ENCODE results near the gene PDE4D.
A peak's percentile ranks its signal among the peaks of the same experiment; 100 is the strongest.

Gene PDE4D

GRCh38 chr5:59501316-59501715 lies 392.2 kb downstream of the PDE4D start:
- DNase-seq (ENCODE audit: insufficient read length) (no peak), FAIRE-seq (no peak)
- TF ChIP-seq POLR2AphosphoS5 (IDR thresholded peaks at IDR 0.05; ENCODE audit: low read depth, low read length) (no peak), POLR2A (IDR thresholded peaks at IDR 0.05; ENCODE audit: low read depth, low read length) (no peak), TAF1 (IDR thresholded peaks at IDR 0.05; ENCODE audit: borderline replicate concordance, low read depth, low read length) (no peak)

- FAIRE-seq (no peak), DNase-seq (ENCODE audit: insufficient read length) (no peak)
- TF ChIP-seq TAF1 (IDR thresholded peaks at IDR 0.05; ENCODE audit: borderline replicate concordance, low read depth, low read length), result no peak
- no peak for TF ChIP-seq POLR2AphosphoS5 (IDR thresholded peaks at IDR 0.05; ENCODE audit: low read depth, low read length)
- no peak for TF ChIP-seq POLR2A (IDR thresholded peaks at IDR 0.05; ENCODE audit: low read depth, low read length)
Measured at GRCh38 chr5:59500014-59500413, 393.5 kb downstream of the PDE4D start.

GRCh38 chr5:59497207-59497606 lies 396.3 kb downstream of the PDE4D start:
- no peak for DNase-seq (ENCODE audit: insufficient read length)
- FAIRE-seq, result no peak
- TF ChIP-seq POLR2A (IDR thresholded peaks at IDR 0.05; ENCODE audit: low read depth, low read length) (no peak), POLR2AphosphoS5 (IDR thresholded peaks at IDR 0.05; ENCODE audit: low read depth, low read length) (no peak), TAF1 (IDR thresholded peaks at IDR 0.05; ENCODE audit: borderline replicate concordance, low read depth, low read length) (no peak)

- TF ChIP-seq TAF1 (IDR thresholded peaks at IDR 0.05; ENCODE audit: borderline replicate concordance, low read depth, low read length) (no peak), POLR2AphosphoS5 (IDR thresholded peaks at IDR 0.05; ENCODE audit: low read depth, low read length) (no peak), POLR2A (IDR thresholded peaks at IDR 0.05; ENCODE audit: low read depth, low read length) (no peak)
- no peak for DNase-seq (ENCODE audit: insufficient read length)
- FAIRE-seq, result peak; percentile 68
Measured at GRCh38 chr5:59496524-59497134, 396.9 kb downstream of the PDE4D start.

- TF ChIP-seq POLR2A (IDR thresholded peaks at IDR 0.05; ENCODE audit: low read depth, low read length), result no peak
- no peak for TF ChIP-seq POLR2AphosphoS5 (IDR thresholded peaks at IDR 0.05; ENCODE audit: low read depth, low read length)
- no peak for TF ChIP-seq TAF1 (IDR thresholded peaks at IDR 0.05; ENCODE audit: borderline replicate concordance, low read depth, low read length)
- FAIRE-seq, result no peak
Measured at GRCh38 chr5:59491945-59492344, 401.6 kb downstream of the PDE4D start.

GRCh38 chr5:59489551-59489950 lies 404.0 kb downstream of the PDE4D start:
- DNase-seq (ENCODE audit: insufficient read length) (no peak), FAIRE-seq (no peak)
- TF ChIP-seq POLR2AphosphoS5 (IDR thresholded peaks at IDR 0.05; ENCODE audit: low read depth, low read length) (no peak), POLR2A (IDR thresholded peaks at IDR 0.05; ENCODE audit: low read depth, low read length) (no peak), TAF1 (IDR thresholded peaks at IDR 0.05; ENCODE audit: borderline replicate concordance, low read depth, low read length) (no peak)

More at GRCh38 chr5:59491945-59492344, 401.6 kb downstream of the PDE4D start:
- DNase-seq (ENCODE audit: insufficient read length), result no peak

GRCh38 chr5:59487772-59488729 lies 405.5 kb downstream of the PDE4D start:
- no peak for FAIRE-seq
- DNase-seq (ENCODE audit: insufficient read length), result no peak
- TF ChIP-seq TAF1 (IDR thresholded peaks at IDR 0.05; ENCODE audit: borderline replicate concordance, low read depth, low read length) (no peak), POLR2A (IDR thresholded peaks at IDR 0.05; ENCODE audit: low read depth, low read length) (no peak), POLR2AphosphoS5 (IDR thresholded peaks at IDR 0.05; ENCODE audit: low read depth, low read length) (no peak)

GRCh38 chr5:59487068-59487686 lies 406.3 kb downstream of the PDE4D start:
- DNase-seq (ENCODE audit: insufficient read length) (no peak), FAIRE-seq (no peak)
- no peak for TF ChIP-seq TAF1 (IDR thresholded peaks at IDR 0.05; ENCODE audit: borderline replicate concordance, low read depth, low read length)
- no peak for TF ChIP-seq POLR2AphosphoS5 (IDR thresholded peaks at IDR 0.05; ENCODE audit: low read depth, low read length)
- TF ChIP-seq POLR2A (IDR thresholded peaks at IDR 0.05; ENCODE audit: low read depth, low read length), result no peak

GRCh38 chr5:59486508-59486907 lies 407.0 kb downstream of the PDE4D start:
- TF ChIP-seq TAF1 (IDR thresholded peaks at IDR 0.05; ENCODE audit: borderline replicate concordance, low read depth, low read length), result no peak
- TF ChIP-seq POLR2AphosphoS5 (IDR thresholded peaks at IDR 0.05; ENCODE audit: low read depth, low read length), result no peak
- no peak for TF ChIP-seq POLR2A (IDR thresholded peaks at IDR 0.05; ENCODE audit: low read depth, low read length)
- FAIRE-seq (no peak), DNase-seq (ENCODE audit: insufficient read length) (no peak)

- no peak for DNase-seq (ENCODE audit: insufficient read length)
- TF ChIP-seq POLR2A (IDR thresholded peaks at IDR 0.05; ENCODE audit: low read depth, low read length) (no peak), TAF1 (IDR thresholded peaks at IDR 0.05; ENCODE audit: borderline replicate concordance, low read depth, low read length) (no peak), POLR2AphosphoS5 (IDR thresholded peaks at IDR 0.05; ENCODE audit: low read depth, low read length) (no peak)
- FAIRE-seq, result no peak
Measured at GRCh38 chr5:59485629-59486439, 407.7 kb downstream of the PDE4D start.

- no peak for TF ChIP-seq POLR2A (IDR thresholded peaks at IDR 0.05; ENCODE audit: low read depth, low read length)
- TF ChIP-seq TAF1 (IDR thresholded peaks at IDR 0.05; ENCODE audit: borderline replicate concordance, low read depth, low read length), result no peak
- TF ChIP-seq POLR2AphosphoS5 (IDR thresholded peaks at IDR 0.05; ENCODE audit: low read depth, low read length), result no peak
- no peak for DNase-seq (ENCODE audit: insufficient read length)
Measured at GRCh38 chr5:59485107-59485506, 408.4 kb downstream of the PDE4D start.

More at GRCh38 chr5:59485107-59485506, 408.4 kb downstream of the PDE4D start:
- no peak for FAIRE-seq
